ENCODE measurements around the gene FRRS1L. TPM values are rescaled to one million over a fixed set of nuclear protein-coding genes. Genes with fewer than 3 reads are reported as not detected.
"Not testable (repeated sequence)": the region's sequence is repeated elsewhere in the genome, so short reads cannot be mapped to it uniquely, and the experiment has no call there.

FRRS1L gene
- total and polyA plus RNA-seq, 4 donors = 0.08 to 0.51 TPM; not detected in 2

- not testable (repeated sequence) for H3K36me3 ChIP-seq (ENCODE audit: control insufficient read depth in 4 of 4, insufficient read depth in 3 of 4, low read depth in 1 of 4, low read length in 3 of 4); H3K9ac ChIP-seq (ENCODE audit: low read depth in 1 of 2, low read length in 2 of 2); H3K27ac ChIP-seq (ENCODE audit: low read depth in 1 of 2, low read length in 2 of 2); H3K4me3 ChIP-seq (ENCODE audit: low read depth in 1 of 3, low read length in 3 of 3); DNase-seq (ENCODE audit: low spot score); H3K9me3 ChIP-seq (ENCODE audit: control insufficient read depth in 4 of 4, low read length in 3 of 4); H3K4me1 ChIP-seq (ENCODE audit: control insufficient read depth in 4 of 4, insufficient read depth in 4 of 4, low read length in 3 of 4); H3K27me3 ChIP-seq (ENCODE audit: control insufficient read depth in 4 of 4, insufficient read depth in 4 of 4, low read length in 3 of 4)
- WGBS = 93% methylated on average over 4 of the region's 4 CpGs
Measured at GRCh38 chr9:109126671-109127070, 40.4 kb downstream of the FRRS1L start.

GRCh38 chr9:109124121-109124520, 42.9 kb downstream of the FRRS1L start:
- WGBS = 45% methylated on average over 2 of the region's 2 CpGs
- H3K9me3 ChIP-seq (ENCODE audit: control insufficient read depth in 4 of 4, low read length in 3 of 4) = no peaks in the 10 kb centered on the region
- no peak for TF ChIP-seq JUND (IDR thresholded peaks at IDR 0.05)
- TF ChIP-seq SP1 (IDR thresholded peaks at IDR 0.05) = no peak
- TF ChIP-seq, protein P1, sequence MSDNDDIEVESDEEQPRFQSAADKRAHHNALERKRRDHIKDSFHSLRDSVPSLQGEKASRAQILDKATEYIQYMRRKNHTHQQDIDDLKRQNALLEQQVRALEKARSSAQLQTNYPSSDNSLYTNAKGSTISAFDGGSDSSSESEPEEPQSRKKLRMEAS (IDR thresholded peaks at IDR 0.05) = no peak
- TF ChIP-seq CTCF (IDR thresholded peaks at IDR 0.05; ENCODE audit: low read depth, low read length, missing input control) = no peak
- TF ChIP-seq, protein P2, sequence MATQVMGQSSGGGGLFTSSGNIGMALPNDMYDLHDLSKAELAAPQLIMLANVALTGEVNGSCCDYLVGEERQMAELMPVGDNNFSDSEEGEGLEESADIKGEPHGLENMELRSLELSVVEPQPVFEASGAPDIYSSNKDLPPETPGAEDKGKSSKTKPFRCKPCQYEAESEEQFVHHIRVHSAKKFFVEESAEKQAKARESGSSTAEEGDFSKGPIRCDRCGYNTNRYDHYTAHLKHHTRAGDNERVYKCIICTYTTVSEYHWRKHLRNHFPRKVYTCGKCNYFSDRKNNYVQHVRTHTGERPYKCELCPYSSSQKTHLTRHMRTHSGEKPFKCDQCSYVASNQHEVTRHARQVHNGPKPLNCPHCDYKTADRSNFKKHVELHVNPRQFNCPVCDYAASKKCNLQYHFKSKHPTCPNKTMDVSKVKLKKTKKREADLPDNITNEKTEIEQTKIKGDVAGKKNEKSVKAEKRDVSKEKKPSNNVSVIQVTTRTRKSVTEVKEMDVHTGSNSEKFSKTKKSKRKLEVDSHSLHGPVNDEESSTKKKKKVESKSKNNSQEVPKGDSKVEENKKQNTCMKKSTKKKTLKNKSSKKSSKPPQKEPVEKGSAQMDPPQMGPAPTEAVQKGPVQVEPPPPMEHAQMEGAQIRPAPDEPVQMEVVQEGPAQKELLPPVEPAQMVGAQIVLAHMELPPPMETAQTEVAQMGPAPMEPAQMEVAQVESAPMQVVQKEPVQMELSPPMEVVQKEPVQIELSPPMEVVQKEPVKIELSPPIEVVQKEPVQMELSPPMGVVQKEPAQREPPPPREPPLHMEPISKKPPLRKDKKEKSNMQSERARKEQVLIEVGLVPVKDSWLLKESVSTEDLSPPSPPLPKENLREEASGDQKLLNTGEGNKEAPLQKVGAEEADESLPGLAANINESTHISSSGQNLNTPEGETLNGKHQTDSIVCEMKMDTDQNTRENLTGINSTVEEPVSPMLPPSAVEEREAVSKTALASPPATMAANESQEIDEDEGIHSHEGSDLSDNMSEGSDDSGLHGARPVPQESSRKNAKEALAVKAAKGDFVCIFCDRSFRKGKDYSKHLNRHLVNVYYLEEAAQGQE (IDR thresholded peaks at IDR 0.05) = no peak
- no peak for TF ChIP-seq RXRA (IDR thresholded peaks at IDR 0.05)
- TF ChIP-seq, protein P3, sequence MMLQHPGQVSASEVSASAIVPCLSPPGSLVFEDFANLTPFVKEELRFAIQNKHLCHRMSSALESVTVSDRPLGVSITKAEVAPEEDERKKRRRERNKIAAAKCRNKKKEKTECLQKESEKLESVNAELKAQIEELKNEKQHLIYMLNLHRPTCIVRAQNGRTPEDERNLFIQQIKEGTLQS (IDR thresholded peaks at IDR 0.05) = no peak
- TF ChIP-seq HNF4A (conservative IDR thresholded peaks at IDR 0.05) = no peak
- TF ChIP-seq FOXA1 (IDR thresholded peaks at IDR 0.05) = no peak
- TF ChIP-seq GABPA (IDR thresholded peaks at IDR 0.05 in 1 of 2, conservative IDR thresholded peaks at IDR 0.05 in 1 of 2) = no peak
- no peak for TF ChIP-seq YY1 (IDR thresholded peaks at IDR 0.05)
- no peaks in the 10 kb centered on the region for H3K27me3 ChIP-seq (ENCODE audit: control insufficient read depth in 4 of 4, insufficient read depth in 4 of 4, low read length in 3 of 4)
- H3K4me1 ChIP-seq (ENCODE audit: control insufficient read depth in 4 of 4, insufficient read depth in 4 of 4, low read length in 3 of 4) = peaks cover 0 to 5% (median 2%) of the 10 kb centered on the region in 4 donors
- no peak for DNase-seq (ENCODE audit: low spot score)
- H3K4me3 ChIP-seq (ENCODE audit: low read depth in 1 of 3, low read length in 3 of 3) = no peak overlapping the region
- H3K36me3 ChIP-seq (ENCODE audit: control insufficient read depth in 4 of 4, insufficient read depth in 3 of 4, low read depth in 1 of 4, low read length in 3 of 4) = no peaks in the 10 kb centered on the region
- no peak overlapping the region for H3K9ac ChIP-seq (ENCODE audit: low read depth in 1 of 2, low read length in 2 of 2)
- no peak overlapping the region for H3K27ac ChIP-seq (ENCODE audit: low read depth in 1 of 2, low read length in 2 of 2)

Measured in liver (tissue), 9 donors.